ENCODE data around the gene NPAS3. TPM values are rescaled to one million over a fixed set of nuclear protein-coding genes. Genes with fewer than 3 reads are reported as not detected.
A peak's percentile ranks its signal among the peaks of the same experiment; 100 is the strongest.

NPAS3 gene
- total and polyA plus RNA-seq, 2 of the 13 experiments (the other 11 are each of a cell fraction or from before 2014, with no cell fraction given): not detected

GRCh38 chr14:33377596-33378390 is 439.1 kb downstream of the NPAS3 start:
- Histone ChIP-seq H3K9ac (ENCODE audit: insufficient read depth, low read depth, low read length) (no peak overlapping the region), H3K27ac (ENCODE audit: extremely low read length, insufficient read depth, low read length) (no peak overlapping the region), H3K4me3 (replicated peaks in 1 of 3; ENCODE audit: insufficient read depth in 1 of 3, low read depth in 2 of 3, low read length in 3 of 3) (no peak overlapping the region), H3K4me2 (ENCODE audit: low read depth, low read length) (no peak overlapping the region), H3K36me3 (replicated peaks in 1 of 2; ENCODE audit: control insufficient read depth in 1 of 2, insufficient read depth in 2 of 2, low read length in 2 of 2) (no peaks in the 10 kb centered on the region), H3K27me3 (ENCODE audit: control insufficient read depth in 1 of 2, insufficient read depth in 2 of 2, low read length in 2 of 2) (no peaks in the 10 kb centered on the region), H3K9me3 (ENCODE audit: low read length) (no peaks in the 10 kb centered on the region), H4K20me1 (ENCODE audit: insufficient read depth, low read length) (no peaks in the 10 kb centered on the region), H3K79me2 (ENCODE audit: insufficient read depth, low read length) (no peaks in the 10 kb centered on the region), H3K4me1 (ENCODE audit: insufficient read depth, low read length) (no peaks in the 10 kb centered on the region), H2AFZ (ENCODE audit: low read length) (no peak overlapping the region)
- in situ Hi-C loops (cut with HindIII; ENCODE audit: extremely low pct_ligation_motif_present, low pct_unique_long_range_greater_than_20kb): no loop called here
- DNase-seq (ENCODE audit: low spot score) (no peak), ATAC-seq (no peak), FAIRE-seq (no peak)
- ChIA-PET POLR2A (no interaction called here), CTCF (ENCODE audit: low intra/inter-chr PET ratio, low total read pairs) (no interaction called here)
- 1% methylated on average over 2 of the region's 2 CpGs for WGBS (ENCODE audit: low lambda C conversion rate)
- intact Hi-C loops (cut with micrococcal nuclease; ENCODE audit: unreplicated experiment): loop anchor here (10.0 kb wide), 1 partner anchor 1107 kb away; no protein-coding TSS in a partner anchor
- no TSS peak for BruUV-seq (replicated peaks)
- no peak for TF ChIP-seq ZNF407 (CRISPR knock-in tag; IDR thresholded peaks at IDR 0.05; ENCODE audit: not compliant biosample characterization)
- TF ChIP-seq ZIK1 (CRISPR knock-in tag; IDR thresholded peaks at IDR 0.05; ENCODE audit: borderline replicate concordance, low read depth): no peak
- no peak for TF ChIP-seq FUBP1 (CRISPR knock-in tag; IDR thresholded peaks at IDR 0.05; ENCODE audit: borderline replicate concordance)
- peak; percentile 42 for TF ChIP-seq MAFF (IDR thresholded peaks at IDR 0.05; ENCODE audit: low read depth, low read length)
- TF ChIP-seq, protein P1, sequence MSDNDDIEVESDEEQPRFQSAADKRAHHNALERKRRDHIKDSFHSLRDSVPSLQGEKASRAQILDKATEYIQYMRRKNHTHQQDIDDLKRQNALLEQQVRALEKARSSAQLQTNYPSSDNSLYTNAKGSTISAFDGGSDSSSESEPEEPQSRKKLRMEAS (IDR thresholded peaks at IDR 0.05): no peak
- TF ChIP-seq JDP2 (CRISPR knock-in tag; IDR thresholded peaks at IDR 0.05; ENCODE audit: borderline replicate concordance): no peak
- TF ChIP-seq TGIF2 (CRISPR knock-in tag; IDR thresholded peaks at IDR 0.05): no peak
- no peak for TF ChIP-seq ZFP82 (CRISPR knock-in tag; IDR thresholded peaks at IDR 0.05; ENCODE audit: borderline replicate concordance)
- TF ChIP-seq MAFK (conservative IDR thresholded peaks at IDR 0.05 in 1 of 2, IDR thresholded peaks at IDR 0.05 in 1 of 2; ENCODE audit: low read length in 2 of 2): peak in 1 of 2 experiments; percentile 14; a peak in 1 of 4 replicates
- no peak for TF ChIP-seq KMT2B (CRISPR knock-in tag; IDR thresholded peaks at IDR 0.05)
- no peak for TF ChIP-seq AGO2 (optimal IDR thresholded peaks at IDR 0.05; ENCODE audit: low read depth, low read length)
- no peak for TF ChIP-seq GATAD2A (CRISPR knock-in tag; IDR thresholded peaks at IDR 0.05)
- no peak for TF ChIP-seq ARNT (IDR thresholded peaks at IDR 0.05)
- TF ChIP-seq NR2C2 (CRISPR knock-in tag; IDR thresholded peaks at IDR 0.05; ENCODE audit: borderline replicate concordance): no peak
- TF ChIP-seq TBX3 (IDR thresholded peaks at IDR 0.05; ENCODE audit: borderline replicate concordance): no peak

Data from HepG2 (cell line).